Right lobe of liver (tissue), 6 donors: ENCODE results near the gene SHD. TPM values are rescaled to one million over a fixed set of nuclear protein-coding genes. Genes with fewer than 3 reads are reported as not detected.
"Not testable (repeated sequence)": the region's sequence is repeated elsewhere in the genome, so short reads cannot be mapped to it uniquely, and the experiment has no call there.

Source experiments
- ATAC-seq, 4 donors: fragments of 200-7000 bp; cut with Tn5 transposase; one replicate each; pipeline ENCODE4 v1.9.1; 2020; ENCODE audit warnings: mild to moderate bottlenecking in 4 of 4, moderate library complexity in 4 of 4
- DNase-seq, 3 donors: peaks; one replicate each; pipeline ENCODE4 v3.0.0-alpha.2; 2020
- H3K27ac ChIP-seq, 3 donors: fragments of 200-600 bp; one replicate each; pipeline ENCODE4 v1.8.0; 2022
- H3K27me3 ChIP-seq, 2 donors: fragments of 200-600 bp; one replicate each; pipeline ENCODE4 v1.8.0; 2022
- H3K36me3 ChIP-seq, 4 donors: fragments of 200-600 bp; sonication (generic) in 1 of 4; one replicate each; pipeline versions ENCODE4 v1.5.1 to v1.8.0; 2017 to 2022; ENCODE audit warnings: control low read depth in 1 of 4
- H3K4me1 ChIP-seq, 4 donors: fragments of 200-600 bp; sonication (generic) in 1 of 4; one replicate each; pipeline versions ENCODE4 v1.5.1 to v1.8.0; 2017 to 2022; ENCODE audit warnings: control low read depth in 1 of 4
- H3K4me3 ChIP-seq, 3 donors: fragments of 200-600 bp; one replicate each; pipeline ENCODE4 v1.8.0; 2022
- H3K9me3 ChIP-seq, 4 donors: fragments of 200-600 bp; sonication (generic) in 1 of 4; one replicate each; pipeline versions ENCODE4 v1.5.1 to v1.8.0; 2017 to 2022; ENCODE audit warnings: control low read depth in 1 of 4
- POLR2A ChIP-seq: fragments of 450-650 bp; IDR thresholded peaks from one replicate; pipeline ENCODE4 v1.6.1; 2017; ENCODE audit warnings: antibody characterized with exemption, mild to moderate bottlenecking
- WGBS: methylation state at CpG from one replicate; pipeline ENCODE4 v1.1.6; 2018; ENCODE audit warnings: low coverage, low lambda C conversion rate; ENCODE audit not compliant: insufficient coverage; ENCODE audit errors: missing lambda C conversion rate; 5-methylcytosine and 5-hydroxymethylcytosine counted together
- intact Hi-C, 2 donors: fragments of 100-400 bp; cut with DNase I; formaldehyde crosslinking; loops; one replicate each; pipeline versions ENCODE4 v1.11.2 to v1.14.1; 2022
- total RNA-seq, 6 experiments: library from RNA; depleted of rRNA in 2 of 6; stranded (reverse); fragments of >200 nt in 2 of 6; fragmentation: NEBNext Ultra II Directional in 3 of 6; extraction: Animal tissue kit (Norgen Biotek cat#: 25700) in 3 of 6; gene quantifications; one replicate each; pipeline versions ENCODE4 v1.1.0 to v1.2.4, GENCODE V29; 2016 to 2023
- TF ChIP-seq, protein P1 (sequence below), 4 donors: fragments of 200-600 bp in 3 of 4; fragments of 450-650 bp in 1 of 4; IDR thresholded peaks; one replicate each; pipeline versions ENCODE4 v1.5.1 to v1.8.0; 2016 to 2022; ENCODE audit warnings: antibody characterized with exemption in 4 of 4, mild to moderate bottlenecking in 2 of 4
- donor health status: DM: no; HTN: yes; CAD: no.
- donor health status: DM: no; HTN: no; CAD: no.
- donor health status: DM: no; HTN: no; CAD: no.
- donor health status: DM: no; HTN: yes; CAD: no.
- donor health status: DM: no; HTN: yes; CAD: no.

Gene SHD
- total RNA-seq, 6 experiments from 2014 or later = 1.7 to 9.7 (median 6.4) TPM

DNA sequence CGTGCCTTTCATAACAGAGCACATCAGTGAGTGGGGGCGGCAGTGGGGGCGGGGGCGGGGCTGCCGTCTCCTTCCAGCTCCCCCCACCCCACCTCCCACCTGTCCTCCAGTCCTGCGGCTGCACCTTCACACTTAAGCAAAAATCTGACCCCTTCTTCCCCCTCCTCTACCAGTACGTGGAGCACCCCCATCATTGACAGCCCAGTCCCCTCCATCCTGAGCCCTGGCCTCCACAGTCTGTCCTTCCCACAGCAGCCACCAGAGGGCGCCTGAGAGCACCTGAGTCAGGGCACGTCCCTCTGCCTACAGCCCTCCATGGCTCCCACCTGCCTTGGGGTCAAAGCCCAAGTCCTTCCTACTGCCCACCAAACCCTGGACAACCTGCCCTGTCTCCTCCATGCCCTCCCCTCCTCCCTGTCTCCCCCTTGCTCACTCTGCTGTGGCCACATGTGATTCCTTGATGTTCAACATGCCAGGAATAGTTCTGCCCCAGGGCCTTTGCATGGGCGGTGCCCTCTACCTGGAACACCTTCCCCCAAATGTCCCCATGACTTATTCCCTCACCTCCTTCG lies 45.7 kb upstream of the SHD start:
- no peaks in the 10 kb centered on the region for H3K27me3 ChIP-seq
- H3K4me3 ChIP-seq = no peak overlapping the region
- no peak for TF ChIP-seq POLR2A
- TF ChIP-seq, protein P1, sequence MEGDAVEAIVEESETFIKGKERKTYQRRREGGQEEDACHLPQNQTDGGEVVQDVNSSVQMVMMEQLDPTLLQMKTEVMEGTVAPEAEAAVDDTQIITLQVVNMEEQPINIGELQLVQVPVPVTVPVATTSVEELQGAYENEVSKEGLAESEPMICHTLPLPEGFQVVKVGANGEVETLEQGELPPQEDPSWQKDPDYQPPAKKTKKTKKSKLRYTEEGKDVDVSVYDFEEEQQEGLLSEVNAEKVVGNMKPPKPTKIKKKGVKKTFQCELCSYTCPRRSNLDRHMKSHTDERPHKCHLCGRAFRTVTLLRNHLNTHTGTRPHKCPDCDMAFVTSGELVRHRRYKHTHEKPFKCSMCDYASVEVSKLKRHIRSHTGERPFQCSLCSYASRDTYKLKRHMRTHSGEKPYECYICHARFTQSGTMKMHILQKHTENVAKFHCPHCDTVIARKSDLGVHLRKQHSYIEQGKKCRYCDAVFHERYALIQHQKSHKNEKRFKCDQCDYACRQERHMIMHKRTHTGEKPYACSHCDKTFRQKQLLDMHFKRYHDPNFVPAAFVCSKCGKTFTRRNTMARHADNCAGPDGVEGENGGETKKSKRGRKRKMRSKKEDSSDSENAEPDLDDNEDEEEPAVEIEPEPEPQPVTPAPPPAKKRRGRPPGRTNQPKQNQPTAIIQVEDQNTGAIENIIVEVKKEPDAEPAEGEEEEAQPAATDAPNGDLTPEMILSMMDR (IDR thresholded peaks at IDR 0.05) = peak; percentile 32 to 48 (median 46)
- H3K9me3 ChIP-seq = no peaks in the 10 kb centered on the region
- no peak overlapping the region for H3K27ac ChIP-seq
- no peaks in the 10 kb centered on the region for H3K36me3 ChIP-seq
- intact Hi-C loops = no loop called here
- peak; percentile 48 to 67 (median 56) for ATAC-seq
- 33% methylated on average over 8 of the region's 11 CpGs for WGBS
- no peaks in the 10 kb centered on the region for H3K4me1 ChIP-seq
- DNase-seq = peak in 1 of 3 donors; percentile 52

DNA sequence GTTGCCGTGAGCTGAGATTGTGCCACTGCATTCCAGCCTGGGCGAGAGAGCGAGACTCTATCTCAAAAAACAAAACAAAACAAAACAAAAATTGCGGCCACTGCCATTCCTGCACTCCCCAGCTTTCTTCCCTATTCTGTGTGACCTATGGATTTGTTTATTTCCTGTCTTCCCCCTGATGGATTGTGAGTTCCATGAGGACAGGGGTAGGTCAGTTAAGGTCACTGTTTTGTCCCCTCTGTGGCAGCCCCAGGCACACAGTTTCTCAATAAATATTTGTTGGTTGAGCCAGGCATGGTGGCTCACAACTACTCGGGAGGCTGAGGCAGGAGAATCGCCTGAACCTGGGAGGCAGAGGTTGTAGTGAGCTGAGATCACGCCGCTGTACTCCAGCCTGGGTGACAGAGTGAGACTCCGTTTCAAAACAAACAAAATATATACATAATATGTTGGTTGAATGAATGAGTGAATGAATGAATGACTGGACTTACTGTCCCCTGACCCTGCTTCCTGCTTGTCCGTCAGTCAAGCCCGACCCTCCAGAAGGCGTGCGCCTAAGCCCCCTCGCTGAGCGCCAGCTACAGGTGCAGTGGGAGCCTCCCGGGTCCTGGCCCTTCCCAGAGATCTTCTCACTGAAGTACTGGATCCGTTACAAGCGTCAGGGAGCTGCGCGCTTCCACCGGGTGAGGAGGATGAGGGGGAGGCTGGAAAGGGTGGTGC lies 44.8 kb upstream of the SHD start:
- no peaks in the 10 kb centered on the region for H3K4me1 ChIP-seq
- H3K27ac ChIP-seq = no peak overlapping the region
- TF ChIP-seq, protein P1 (IDR thresholded peaks at IDR 0.05) = no peak
- TF ChIP-seq POLR2A = no peak
- intact Hi-C loops = no loop called here
- no peaks in the 10 kb centered on the region for H3K36me3 ChIP-seq
- 47% methylated on average over 16 of the region's 21 CpGs for WGBS
- ATAC-seq (no peak), DNase-seq (no peak)
- no peaks in the 10 kb centered on the region for H3K9me3 ChIP-seq
- H3K27me3 ChIP-seq = no peaks in the 10 kb centered on the region
- no peak overlapping the region for H3K4me3 ChIP-seq

DNA sequence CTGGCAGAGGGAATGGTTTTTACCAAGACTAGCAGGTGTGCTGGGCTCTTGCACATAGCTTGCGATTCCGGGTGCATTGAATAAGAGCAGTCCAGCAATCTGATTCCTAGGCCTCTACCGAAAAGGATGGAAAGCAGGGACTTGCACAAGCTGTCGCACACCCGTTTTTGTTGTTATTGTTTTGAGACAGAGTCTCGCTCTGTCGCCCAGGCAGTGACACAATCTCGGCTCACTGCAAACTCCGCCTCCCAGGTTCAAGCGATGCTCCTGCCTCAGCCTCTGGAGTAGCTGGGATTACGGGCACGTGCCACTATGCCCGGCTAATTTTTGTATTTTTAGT lies 44.2 kb upstream of the SHD start:
- Histone ChIP-seq H3K36me3 (no peaks in the 10 kb centered on the region), H3K4me1 (no peaks in the 10 kb centered on the region), H3K27ac (no peak overlapping the region), H3K27me3 (no peaks in the 10 kb centered on the region), H3K4me3 (no peak overlapping the region), H3K9me3 (no peaks in the 10 kb centered on the region)
- no peak for ATAC-seq
- intact Hi-C loops = no loop called here
- 51% methylated on average over 11 of the region's 13 CpGs for WGBS
- TF ChIP-seq POLR2A = no peak
- TF ChIP-seq, protein P1 (IDR thresholded peaks at IDR 0.05) = no peak
- no peak for DNase-seq

DNA sequence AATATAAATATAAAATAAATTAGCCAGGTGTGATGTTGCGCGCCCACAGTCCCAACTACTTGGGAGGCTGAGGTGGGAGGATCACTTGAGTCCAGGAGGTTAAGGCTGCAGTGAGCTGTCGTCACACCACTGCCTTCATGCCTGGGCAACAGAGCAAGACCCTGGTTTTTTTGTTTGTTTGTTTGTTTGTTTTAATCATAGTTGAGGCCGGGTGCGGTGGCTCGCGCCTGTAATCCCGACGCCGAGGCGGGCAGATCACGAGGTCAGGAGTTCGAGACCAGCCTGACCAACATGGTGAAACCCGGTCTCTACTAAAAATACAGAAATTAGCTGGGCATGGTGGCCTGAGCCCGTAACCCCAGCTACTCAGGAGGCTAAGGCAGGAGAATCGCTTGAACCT lies 41.6 kb upstream of the SHD start:
- H3K36me3 ChIP-seq, intact Hi-C loops, DNase-seq, H3K4me1 ChIP-seq, H3K4me3 ChIP-seq, H3K9me3 ChIP-seq, H3K27ac ChIP-seq, H3K27me3 ChIP-seq, ATAC-seq: not testable (repeated sequence)
- WGBS = 100% methylated on average over 2 of the region's 16 CpGs

DNA sequence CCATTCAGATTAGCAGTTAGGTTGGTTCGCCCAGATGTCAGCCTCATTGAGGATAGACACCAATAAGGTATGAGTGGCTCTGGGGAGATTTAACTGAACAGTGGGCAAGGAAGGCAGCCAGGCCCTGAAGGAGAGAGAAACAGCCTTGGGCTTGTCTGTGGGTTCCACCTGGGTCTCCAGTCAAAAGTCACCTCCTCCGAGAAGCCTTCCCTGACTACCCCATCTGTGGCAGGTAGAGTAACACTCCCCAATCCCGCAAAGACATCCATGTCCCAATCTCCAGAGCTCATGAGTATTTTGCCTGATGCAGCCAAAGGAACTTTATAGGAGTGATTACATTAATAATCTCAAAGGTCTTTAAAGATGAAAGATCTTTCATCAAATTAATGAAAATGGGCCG lies 40.2 kb upstream of the SHD start:
- DNase-seq = no peak
- ATAC-seq = no peak
- H3K4me1 ChIP-seq = no peaks in the 10 kb centered on the region
- no peaks in the 10 kb centered on the region for H3K36me3 ChIP-seq
- H3K4me3 ChIP-seq = no peak overlapping the region
- no peaks in the 10 kb centered on the region for H3K9me3 ChIP-seq
- intact Hi-C loops = no loop called here
- TF ChIP-seq, protein P1 (IDR thresholded peaks at IDR 0.05) = no peak
- no peak for TF ChIP-seq POLR2A
- H3K27me3 ChIP-seq = no peaks in the 10 kb centered on the region
- 85% methylated on average over 3 of the region's 4 CpGs for WGBS
- H3K27ac ChIP-seq = no peak overlapping the region
